Hypothalamus (tissue), 51 donors: ENCODE measurements around the gene ANKRD24.
"Not testable (repeated sequence)": the region's sequence is repeated elsewhere in the genome, so short reads cannot be mapped to it uniquely, and the experiment has no call there.

ENCODE experiments used
- DNase-seq, 51 donors: peaks; one replicate each; lab custom pipeline; 2025; lab: John Stamatoyannopoulos, UW

ANKRD24 gene

GRCh38 chr19:4182084-4182810 is at the start of gene ANKRD24, which contains the start of gene SIRT6:
Gene ANKRD24 (plus strand): TSS chr19:4182689. CDS start chr19:4186426, 3,737 bp downstream.
Gene SIRT6 (minus strand): TSS chr19:4182563. CDS start chr19:4182539, 24 bp downstream.
- peak; percentile 56 to 97 (median 91) for DNase-seq

- DNase-seq = no peak
These were observed 48.1 kb upstream of the ANKRD24 start for GRCh38 chr19:4134351-4134750.

- not testable (repeated sequence) for DNase-seq
These were observed 47.1 kb upstream of the ANKRD24 start for GRCh38 chr19:4135386-4135785.

- no peak for DNase-seq
These were observed 45.8 kb upstream of the ANKRD24 start for GRCh38 chr19:4136680-4137088.

GRCh38 chr19:4138445-4138844 is 44.0 kb upstream of the ANKRD24 start:
- DNase-seq = no peak

- DNase-seq = peak in 41 of 51 donors; percentile 2 to 70 (median 36)
These were observed 42.8 kb upstream of the ANKRD24 start for GRCh38 chr19:4139614-4140236.

GRCh38 chr19:4140237-4140711 is 42.2 kb upstream of the ANKRD24 start:
- peak in 8 of 51 donors; percentile 1 to 24 (median 10) for DNase-seq

- not testable (repeated sequence) for DNase-seq
These were observed 39.6 kb upstream of the ANKRD24 start for GRCh38 chr19:4142916-4143315.

GRCh38 chr19:4144666-4145249 is 37.7 kb upstream of the ANKRD24 start:
- no peak for DNase-seq

GRCh38 chr19:4149518-4150288 is 32.8 kb upstream of the ANKRD24 start:
- DNase-seq = no peak

- DNase-seq = no peak
These were observed 30.9 kb upstream of the ANKRD24 start for GRCh38 chr19:4151623-4152022.

GRCh38 chr19:4152241-4152998 is 30.1 kb upstream of the ANKRD24 start:
- no peak for DNase-seq

GRCh38 chr19:4154571-4155312 is 27.7 kb upstream of the ANKRD24 start:
- DNase-seq = no peak

GRCh38 chr19:4157164-4157563 is 25.3 kb upstream of the ANKRD24 start:
- DNase-seq = no peak

- not testable (repeated sequence) for DNase-seq
These were observed 24.5 kb upstream of the ANKRD24 start for GRCh38 chr19:4157971-4158370.

- DNase-seq = no peak
These were observed 20.9 kb upstream of the ANKRD24 start for GRCh38 chr19:4161415-4162077.

- DNase-seq = no peak
These were observed 18.2 kb upstream of the ANKRD24 start for GRCh38 chr19:4164262-4164661.

- no peak for DNase-seq
These were observed 10.8 kb upstream of the ANKRD24 start for GRCh38 chr19:4171676-4172075.
